ENCODE measurements around the gene C2CD5. TPM values are rescaled to one million over a fixed set of nuclear protein-coding genes. Genes with fewer than 3 reads are reported as not detected.

Gene C2CD5
- total RNA-seq, 1 experiment from 2014 or later, result 35.4 TPM

DNA sequence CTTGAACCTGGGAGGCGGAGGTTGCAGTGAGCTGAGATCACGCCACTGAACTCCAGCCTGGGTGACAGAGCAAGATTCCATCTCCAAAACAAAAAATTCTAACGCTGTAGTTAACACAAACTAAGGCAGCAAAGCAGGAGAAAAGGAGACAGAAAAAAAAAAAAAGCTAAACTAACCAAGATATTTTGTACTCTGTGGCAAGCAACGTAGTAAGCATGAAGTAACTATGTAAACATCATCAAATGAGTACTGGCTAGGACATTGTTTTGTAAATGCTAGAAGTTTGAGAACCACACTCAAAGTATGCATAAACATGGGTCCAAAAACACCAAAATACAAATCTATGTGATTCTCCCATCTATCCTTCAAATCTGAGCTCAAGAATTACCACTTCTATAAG, 44.2 kb downstream of the C2CD5 start:
- no peak for DNase-seq
- no peak overlapping the region for H3K4me2 ChIP-seq (ENCODE audit: insufficient read depth, insufficient read length, low read length)
- WGBS (ENCODE audit: extremely low coverage, insufficient read length, low lambda C conversion rate), result no CpG with 5 or more reads among the region's 4 CpGs

More for the DNA sequence above, 44.2 kb downstream of the C2CD5 start:
- peaks cover 0 to 12% (median 0%) of the 10 kb centered on the region in 3 experiments; a peak in 3 of 7 replicates for H3K36me3 Mint-ChIP-seq (ENCODE audit: insufficient read depth in 1 of 3, low read depth in 3 of 3)
- Histone ChIP-seq H3K18ac (ENCODE audit: insufficient read length, low read depth, low read length) (no peak overlapping the region), H3T11ph (ENCODE audit: low read length) (no peak overlapping the region), H2BK20ac (ENCODE audit: low read depth, low read length, poor library complexity, severe bottlenecking) (no peak overlapping the region), H3K4me1 (ENCODE audit: insufficient read depth, low read length) (no peaks in the 10 kb centered on the region), H2BK15ac (ENCODE audit: low read depth, low read length) (no peak overlapping the region), H3K56ac (ENCODE audit: insufficient read length, low read depth, low read length) (no peak overlapping the region), H4K91ac (ENCODE audit: insufficient read length, low read depth, low read length) (no peak overlapping the region), H3K9me3 (ENCODE audit: control insufficient read depth, low read depth, low read length) (no peaks in the 10 kb centered on the region), H3K14ac (ENCODE audit: insufficient read depth, low read length) (no peak overlapping the region), H2BK120ac (ENCODE audit: low read depth, low read length, poor library complexity, severe bottlenecking) (no peak overlapping the region), H3K9ac (ENCODE audit: extremely low read depth, insufficient read length, low read length) (no peak overlapping the region), H3K4ac (ENCODE audit: low read depth, low read length) (no peak overlapping the region), H2BK5ac (ENCODE audit: insufficient read length, low read length) (no peak overlapping the region), H4K8ac (replicated peaks; ENCODE audit: insufficient read length, low read depth, low read length) (no peak overlapping the region), H4K20me1 (ENCODE audit: control insufficient read depth, insufficient read depth, insufficient read length) (no peaks in the 10 kb centered on the region), H4K5ac (ENCODE audit: insufficient read length, low read depth, low read length) (no peak overlapping the region), H3K23me2 (ENCODE audit: insufficient read length, low read depth, low read length, poor library complexity, severe bottlenecking) (no peaks in the 10 kb centered on the region), H2AK5ac (ENCODE audit: insufficient read length, low read length) (no peak overlapping the region), H2BK12ac (ENCODE audit: insufficient read length, low read depth, low read length) (no peak overlapping the region), H3K79me1 (ENCODE audit: insufficient read depth, low read depth, low read length, poor library complexity, severe bottlenecking) (no peaks in the 10 kb centered on the region), H2AFZ (ENCODE audit: low read length) (no peak overlapping the region), H3K79me2 (ENCODE audit: insufficient read depth, low read length) (no peaks in the 10 kb centered on the region), H3K27ac (ENCODE audit: insufficient read length, low read depth, low read length) (no peak overlapping the region), H3K27me3 (ENCODE audit: insufficient read depth, low read length) (no peaks in the 10 kb centered on the region), H3K23ac (ENCODE audit: insufficient read length, low read depth, low read length) (no peak overlapping the region)
- no peaks in the 10 kb centered on the region for H3K9me3 Mint-ChIP-seq
- TF ChIP-seq, protein P1, sequence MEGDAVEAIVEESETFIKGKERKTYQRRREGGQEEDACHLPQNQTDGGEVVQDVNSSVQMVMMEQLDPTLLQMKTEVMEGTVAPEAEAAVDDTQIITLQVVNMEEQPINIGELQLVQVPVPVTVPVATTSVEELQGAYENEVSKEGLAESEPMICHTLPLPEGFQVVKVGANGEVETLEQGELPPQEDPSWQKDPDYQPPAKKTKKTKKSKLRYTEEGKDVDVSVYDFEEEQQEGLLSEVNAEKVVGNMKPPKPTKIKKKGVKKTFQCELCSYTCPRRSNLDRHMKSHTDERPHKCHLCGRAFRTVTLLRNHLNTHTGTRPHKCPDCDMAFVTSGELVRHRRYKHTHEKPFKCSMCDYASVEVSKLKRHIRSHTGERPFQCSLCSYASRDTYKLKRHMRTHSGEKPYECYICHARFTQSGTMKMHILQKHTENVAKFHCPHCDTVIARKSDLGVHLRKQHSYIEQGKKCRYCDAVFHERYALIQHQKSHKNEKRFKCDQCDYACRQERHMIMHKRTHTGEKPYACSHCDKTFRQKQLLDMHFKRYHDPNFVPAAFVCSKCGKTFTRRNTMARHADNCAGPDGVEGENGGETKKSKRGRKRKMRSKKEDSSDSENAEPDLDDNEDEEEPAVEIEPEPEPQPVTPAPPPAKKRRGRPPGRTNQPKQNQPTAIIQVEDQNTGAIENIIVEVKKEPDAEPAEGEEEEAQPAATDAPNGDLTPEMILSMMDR (conservative IDR thresholded peaks at IDR 0.05), result no peak
- H3K4me3 Mint-ChIP-seq, result no peak overlapping the region
- H3K4me1 Mint-ChIP-seq, result peaks cover 12 to 13% of the 10 kb centered on the region in 2 experiments
- peak overlapping the region; percentile 62 to 78 (median 68); a peak in 2 of 7 replicates for H3K27ac Mint-ChIP-seq
- H3K27me3 Mint-ChIP-seq (ENCODE audit: low read depth), result no peaks in the 10 kb centered on the region
